ENCODE data around the gene MANEAL.
"Not testable (repeated sequence)": the region's sequence is repeated elsewhere in the genome, so short reads cannot be mapped to it uniquely, and the experiment has no call there.

The MANEAL gene

GRCh38 chr1:37793773-37794371 lies at the start of gene MANEAL:
Gene MANEAL, plus strand, starts transcription at chr1:37793847. Its CDS starts 336 bp downstream, at chr1:37794183.
- DNase-seq (ENCODE audit: low read depth) = no peak

GRCh38 chr1:37746806-37747205 lies 46.8 kb upstream of the MANEAL start:
- no peak for DNase-seq (ENCODE audit: low read depth)

GRCh38 chr1:37748565-37748964 lies 45.1 kb upstream of the MANEAL start:
- DNase-seq (ENCODE audit: low read depth) = no peak

GRCh38 chr1:37752213-37752582 lies 41.4 kb upstream of the MANEAL start:
- DNase-seq (ENCODE audit: low read depth) = no peak

- DNase-seq (ENCODE audit: low read depth) = no peak
These were observed 40.8 kb upstream of the MANEAL start for GRCh38 chr1:37752583-37753471.

- DNase-seq (ENCODE audit: low read depth) = no peak
These were observed 40.0 kb upstream of the MANEAL start for GRCh38 chr1:37753473-37754321.

GRCh38 chr1:37755290-37755689 lies 38.4 kb upstream of the MANEAL start:
- no peak for DNase-seq (ENCODE audit: low read depth)

- DNase-seq (ENCODE audit: low read depth) = no peak
These were observed 37.6 kb upstream of the MANEAL start for GRCh38 chr1:37755951-37756560.

- no peak for DNase-seq (ENCODE audit: low read depth)
These were observed 34.2 kb upstream of the MANEAL start for GRCh38 chr1:37759451-37759850.

- DNase-seq (ENCODE audit: low read depth) = no peak
These were observed 32.1 kb upstream of the MANEAL start for GRCh38 chr1:37761416-37762095.

GRCh38 chr1:37762516-37762915 lies 31.1 kb upstream of the MANEAL start:
- no peak for DNase-seq (ENCODE audit: low read depth)

GRCh38 chr1:37763791-37764413 lies 29.7 kb upstream of the MANEAL start:
- no peak for DNase-seq (ENCODE audit: low read depth)

GRCh38 chr1:37764414-37764825 lies 29.2 kb upstream of the MANEAL start:
- peak; percentile 40 for DNase-seq (ENCODE audit: low read depth)

- DNase-seq (ENCODE audit: low read depth) = no peak
These were observed 28.7 kb upstream of the MANEAL start, which contains the start of gene EPHA10 for GRCh38 chr1:37764888-37765441. Gene EPHA10, minus strand, starts transcription at chr1:37765120. Its CDS starts 54 bp downstream, at chr1:37765066.

GRCh38 chr1:37765916-37766664 lies 27.6 kb upstream of the MANEAL start:
- no peak for DNase-seq (ENCODE audit: low read depth)

GRCh38 chr1:37767488-37767887 lies 26.2 kb upstream of the MANEAL start:
- DNase-seq (ENCODE audit: low read depth) = no peak

GRCh38 chr1:37771440-37771839 lies 22.2 kb upstream of the MANEAL start:
- DNase-seq (ENCODE audit: low read depth) = not testable (repeated sequence)

GRCh38 chr1:37776946-37777516 lies 16.6 kb upstream of the MANEAL start:
- no peak for DNase-seq (ENCODE audit: low read depth)

- DNase-seq (ENCODE audit: low read depth) = no peak
These were observed 15.0 kb upstream of the MANEAL start for GRCh38 chr1:37778654-37779053.

- no peak for DNase-seq (ENCODE audit: low read depth)
These were observed 11.2 kb upstream of the MANEAL start for GRCh38 chr1:37782491-37782890.

Data from stimulated activated CD8-positive, alpha-beta memory T cell treated with anti-CD3 and anti-CD28 coated beads, Interleukin-4, amount 100 ng/mL, for 24 hours (primary cell).